ENCODE results near the gene CHGA.
A peak's percentile ranks its signal among the peaks of the same experiment; 100 is the strongest.

The CHGA gene, protein sequence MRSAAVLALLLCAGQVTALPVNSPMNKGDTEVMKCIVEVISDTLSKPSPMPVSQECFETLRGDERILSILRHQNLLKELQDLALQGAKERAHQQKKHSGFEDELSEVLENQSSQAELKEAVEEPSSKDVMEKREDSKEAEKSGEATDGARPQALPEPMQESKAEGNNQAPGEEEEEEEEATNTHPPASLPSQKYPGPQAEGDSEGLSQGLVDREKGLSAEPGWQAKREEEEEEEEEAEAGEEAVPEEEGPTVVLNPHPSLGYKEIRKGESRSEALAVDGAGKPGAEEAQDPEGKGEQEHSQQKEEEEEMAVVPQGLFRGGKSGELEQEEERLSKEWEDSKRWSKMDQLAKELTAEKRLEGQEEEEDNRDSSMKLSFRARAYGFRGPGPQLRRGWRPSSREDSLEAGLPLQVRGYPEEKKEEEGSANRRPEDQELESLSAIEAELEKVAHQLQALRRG

GRCh38 chr14:92922883-92923743 is at the start of gene CHGA:
TSS of gene CHGA (plus strand) at chr14:92923150. CDS start at chr14:92923360, 210 bp downstream.
- DNase-seq (ENCODE audit: low spot score): peak; percentile 40

DNA sequence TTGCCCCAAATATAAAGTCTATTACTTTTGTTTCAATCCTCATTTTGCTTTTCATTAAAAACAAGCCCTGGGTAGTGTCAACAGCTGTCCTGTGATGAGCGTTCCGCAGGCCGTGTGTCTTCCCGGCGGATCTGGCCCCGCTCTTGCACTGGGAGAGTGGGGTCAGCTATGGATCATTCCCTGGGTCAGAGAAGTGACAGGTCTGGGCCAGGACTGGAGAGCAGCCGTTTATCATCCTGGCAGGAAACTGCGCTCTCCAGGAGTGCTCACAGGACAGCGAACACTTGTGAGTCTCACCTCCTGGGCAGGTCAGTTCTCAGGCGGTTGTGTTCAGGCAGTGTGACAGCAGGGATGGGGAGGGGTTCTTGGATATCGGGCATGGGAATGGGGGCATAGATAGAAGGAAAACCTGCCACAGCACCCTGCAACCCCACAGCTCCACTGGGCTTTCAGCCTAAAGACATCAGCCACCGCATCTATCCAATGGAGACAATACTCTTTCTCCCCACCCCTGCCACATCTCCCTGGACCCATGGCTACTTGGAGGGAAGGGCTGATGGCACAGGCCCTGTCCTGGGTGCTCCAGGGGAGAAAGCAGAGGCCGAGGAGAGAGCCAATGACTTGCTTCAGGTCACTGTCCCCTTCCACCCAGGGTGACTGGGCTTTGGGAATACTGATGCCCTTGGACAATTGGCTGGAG is 47.8 kb upstream of the CHGA start:
- no peak for DNase-seq (ENCODE audit: low spot score)

GRCh38 chr14:92877757-92878431 is 45.1 kb upstream of the CHGA start:
- no peak for DNase-seq (ENCODE audit: low spot score)

DNA sequence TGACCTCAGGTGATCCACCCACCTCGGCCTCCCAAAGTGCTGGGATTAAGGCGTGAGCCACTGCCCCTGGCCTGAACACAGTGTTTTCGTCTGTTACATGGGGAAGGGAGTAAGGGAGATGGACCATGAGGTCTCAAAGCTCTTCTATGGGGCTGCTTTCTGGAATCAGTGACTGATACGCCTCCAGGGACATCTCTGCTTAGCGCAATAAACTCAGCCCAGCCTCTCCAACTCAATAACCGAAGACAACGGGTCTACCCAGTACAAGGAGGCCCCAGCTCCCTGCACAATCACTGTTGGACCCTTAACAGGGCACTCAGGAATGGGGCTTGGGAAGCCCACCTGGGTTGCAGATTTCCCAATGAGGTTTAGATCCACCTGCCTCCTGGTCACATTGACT is 42.6 kb upstream of the CHGA start:
- DNase-seq (ENCODE audit: low spot score): peak; percentile 71

DNA sequence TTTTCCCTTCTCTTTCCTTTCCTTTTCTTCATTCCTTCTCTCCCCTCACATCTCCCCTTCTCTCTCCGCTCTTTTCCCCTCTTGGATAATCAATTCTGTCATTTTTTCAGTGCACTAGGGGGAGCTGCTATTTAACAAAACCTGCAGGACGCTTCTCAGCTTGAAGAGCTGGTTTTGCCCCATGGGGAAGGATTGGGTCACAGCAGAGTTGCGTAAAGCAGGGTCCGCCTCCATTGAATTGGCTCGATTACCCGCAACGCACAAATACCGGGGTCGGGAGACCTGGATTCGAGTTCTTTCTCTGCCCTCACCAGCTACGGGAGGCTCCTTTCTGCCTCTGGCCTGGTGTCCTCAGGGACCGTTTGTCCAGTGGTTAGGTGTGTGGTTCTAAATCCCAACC is 42.1 kb upstream of the CHGA start:
- DNase-seq (ENCODE audit: low spot score): peak; percentile 29

GRCh38 chr14:92883066-92883465 is 39.9 kb upstream of the CHGA start:
- no peak for DNase-seq (ENCODE audit: low spot score)

DNA sequence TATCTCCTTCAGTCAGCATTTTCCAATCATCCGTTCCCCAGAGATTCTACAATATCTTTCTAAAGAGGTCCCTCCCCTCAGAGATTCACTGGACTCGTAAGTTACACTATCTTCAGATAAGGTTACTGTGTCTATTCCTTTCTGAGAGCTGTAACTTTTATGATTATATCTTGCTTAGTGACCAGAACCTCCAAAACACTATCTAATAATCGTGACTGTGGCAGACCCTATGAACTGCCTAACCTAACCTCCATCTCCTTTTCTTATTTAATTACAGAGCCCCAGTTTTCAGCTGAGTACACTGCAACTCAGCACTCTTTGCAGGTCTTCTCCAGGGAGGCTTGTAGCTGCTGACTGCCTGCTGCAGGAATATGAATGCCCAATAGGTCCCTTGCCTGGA is 38.5 kb upstream of the CHGA start:
- no peak for DNase-seq (ENCODE audit: low spot score)

DNA sequence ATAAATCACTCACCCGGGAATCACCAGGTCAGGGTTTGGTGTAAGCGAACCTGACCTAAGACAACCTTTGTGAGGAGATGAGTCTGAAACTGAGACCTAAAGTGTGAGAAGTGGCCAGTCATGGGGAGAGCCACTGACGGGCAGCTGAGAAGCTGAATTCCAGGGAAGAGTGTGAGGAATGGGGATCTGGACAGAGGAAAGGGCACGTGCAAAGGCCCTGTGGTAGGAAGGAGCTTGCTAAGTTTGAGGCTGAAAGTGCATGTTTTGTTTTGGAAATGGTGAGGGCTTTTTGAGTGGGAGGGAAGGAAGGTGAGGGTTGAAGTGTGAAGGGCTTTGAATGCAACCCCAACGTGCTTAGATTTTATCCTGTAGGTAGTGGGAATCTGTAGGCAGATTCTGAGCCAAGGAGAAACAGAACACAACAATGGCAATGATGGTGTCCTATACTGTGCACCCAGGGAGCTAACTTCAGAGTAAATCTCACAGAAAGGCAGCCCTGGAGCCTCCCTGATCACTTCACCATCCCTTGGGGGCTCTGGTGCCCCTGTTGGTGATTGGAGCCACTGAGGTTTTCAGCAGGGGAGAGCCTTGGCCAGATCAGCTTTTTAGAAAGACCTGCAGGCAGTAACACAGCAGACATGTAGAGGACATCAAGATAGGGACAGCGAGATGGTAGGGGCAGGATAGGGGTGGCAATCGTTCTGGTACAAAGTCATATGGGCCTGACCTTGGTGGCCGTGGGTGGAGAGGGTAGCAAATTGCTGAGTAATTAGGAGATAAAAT is 37.5 kb upstream of the CHGA start:
- no peak for DNase-seq (ENCODE audit: low spot score)

DNA sequence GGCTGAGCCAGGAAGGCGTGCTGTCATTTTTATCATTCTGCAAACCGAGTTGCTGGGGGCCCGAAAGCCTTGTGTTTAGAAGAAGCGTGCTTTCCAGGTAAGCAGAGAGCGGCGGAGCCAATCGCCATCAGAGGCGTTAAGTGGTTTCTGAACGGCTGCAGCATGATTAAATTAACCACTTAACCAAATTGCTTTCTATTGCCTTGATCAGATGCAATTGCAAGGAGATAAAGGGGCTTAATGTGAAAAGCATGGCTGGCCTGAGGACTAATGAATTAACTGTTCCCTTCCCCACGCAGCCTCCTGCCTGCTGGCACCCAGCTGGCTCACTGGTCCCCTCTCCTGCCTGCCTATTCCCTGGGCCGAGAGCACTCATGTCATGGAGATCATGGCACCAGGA is 36.6 kb upstream of the CHGA start:
- no peak for DNase-seq (ENCODE audit: low spot score)

GRCh38 chr14:92887157-92887556 is 35.8 kb upstream of the CHGA start:
- DNase-seq (ENCODE audit: low spot score): no peak

DNA sequence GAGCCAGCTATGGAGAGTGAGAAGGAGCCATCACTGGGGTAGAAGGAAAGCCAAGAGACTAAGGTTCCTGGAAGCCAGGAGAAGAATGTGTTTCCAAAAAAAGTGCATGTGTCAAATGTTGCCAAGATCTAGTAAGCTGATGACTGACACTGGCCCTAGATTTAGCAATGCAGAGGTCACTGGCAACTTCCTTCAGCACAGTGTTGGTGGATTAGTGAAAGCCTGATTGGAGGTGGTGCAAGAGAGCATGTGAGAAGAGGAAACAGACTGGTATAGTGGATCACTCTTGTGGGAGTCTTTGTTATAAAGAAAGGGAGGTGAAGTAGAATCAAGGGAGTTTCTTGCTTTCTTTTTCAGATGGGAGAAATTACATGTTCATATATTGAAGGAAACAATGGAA is 34.1 kb upstream of the CHGA start:
- DNase-seq (ENCODE audit: low spot score): no peak

DNA sequence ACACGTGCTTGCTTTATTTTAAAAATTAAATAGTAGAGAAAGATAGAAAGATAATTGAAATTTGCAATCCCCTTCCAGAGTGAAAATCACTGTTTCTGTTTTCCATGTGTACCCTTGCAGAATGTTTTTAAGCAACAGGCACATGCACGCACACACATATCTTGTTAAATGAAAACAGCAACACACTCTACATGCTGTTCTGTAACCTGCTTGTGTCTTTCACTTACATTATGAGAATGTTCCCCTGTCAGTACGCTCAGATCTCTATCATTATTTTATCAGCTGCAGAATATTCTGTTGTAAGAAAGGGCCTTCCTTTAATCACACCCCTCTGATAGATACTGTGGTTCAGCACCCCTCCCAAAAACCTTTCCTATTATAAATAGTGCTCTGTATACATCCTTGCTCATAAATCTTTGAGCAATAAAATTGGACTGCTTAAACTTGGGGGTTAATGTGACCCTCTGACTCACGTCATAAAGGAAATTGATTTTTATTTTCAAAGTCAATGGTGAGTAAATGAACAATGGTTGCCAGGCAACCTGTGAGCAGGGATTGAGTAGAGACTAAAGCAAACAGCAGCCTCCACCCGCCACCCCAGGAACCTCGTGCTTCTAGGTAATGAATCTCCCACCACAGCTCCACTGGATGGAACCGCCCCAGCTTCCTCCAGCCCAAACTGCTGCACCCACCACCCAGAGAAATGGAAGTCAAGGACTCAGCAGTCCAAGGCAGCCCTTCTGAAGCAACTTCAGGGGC is 31.9 kb upstream of the CHGA start:
- DNase-seq (ENCODE audit: low spot score): no peak

GRCh38 chr14:92892589-92892988 is 30.4 kb upstream of the CHGA start:
- DNase-seq (ENCODE audit: low spot score): no peak

DNA sequence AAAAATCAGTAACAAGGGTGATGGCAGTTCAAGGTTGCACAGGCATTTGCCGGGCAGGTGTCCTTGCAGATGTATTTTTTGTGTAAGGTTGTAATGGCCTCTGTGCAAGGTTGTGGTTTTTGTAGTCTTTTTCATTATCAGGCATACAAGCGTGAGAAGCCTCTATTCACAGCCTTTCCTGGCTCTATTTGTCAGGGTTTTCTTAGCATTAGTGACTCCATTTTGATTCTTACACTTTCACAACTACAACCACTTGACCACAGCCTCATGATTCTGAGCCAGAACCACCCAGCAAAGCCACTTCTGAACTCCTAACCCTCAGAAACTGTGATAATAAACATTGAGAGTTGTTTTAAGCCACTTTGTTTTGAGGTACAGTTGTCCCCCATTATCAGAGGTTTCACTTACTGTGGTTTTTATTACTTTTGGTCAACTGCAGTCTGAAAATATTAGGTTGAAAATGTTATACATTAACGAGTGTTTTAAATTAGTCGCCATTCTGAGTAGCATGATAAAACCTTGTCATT is 27.5 kb upstream of the CHGA start:
- no peak for DNase-seq (ENCODE audit: low spot score)

- no peak for DNase-seq (ENCODE audit: low spot score)
Observed at GRCh38 chr14:92897922-92898565, 24.9 kb upstream of the CHGA start.

DNA sequence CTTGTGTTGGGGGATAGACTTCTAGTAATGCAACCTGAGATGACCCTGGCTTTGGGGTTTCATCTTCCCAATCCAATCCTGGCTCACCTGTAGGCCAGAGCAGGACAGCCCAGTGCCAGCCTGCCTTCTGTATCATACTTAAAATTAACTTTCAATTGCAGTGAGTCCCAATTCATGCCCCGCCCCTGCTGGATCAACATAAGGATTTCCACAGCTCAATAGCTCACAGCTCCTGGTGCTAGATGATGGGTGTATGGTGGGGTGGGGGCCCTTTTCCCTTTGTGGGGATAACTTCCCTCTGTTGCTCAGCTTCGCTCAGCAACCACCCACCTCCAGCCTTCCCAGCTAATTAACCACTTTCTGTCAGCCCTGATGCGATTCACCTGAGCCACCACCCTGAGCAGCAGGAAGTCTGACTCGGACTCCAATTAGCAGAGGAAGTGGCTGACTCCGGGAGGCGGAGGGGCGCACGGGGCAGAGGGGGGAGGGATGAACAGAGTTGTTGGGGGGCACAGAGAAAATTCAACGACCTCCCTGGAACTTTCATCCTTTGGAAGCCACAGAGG is 24.3 kb upstream of the CHGA start:
- no peak for DNase-seq (ENCODE audit: low spot score)

GRCh38 chr14:92900660-92901059 is 22.3 kb upstream of the CHGA start:
- no peak for DNase-seq (ENCODE audit: low spot score)

DNA sequence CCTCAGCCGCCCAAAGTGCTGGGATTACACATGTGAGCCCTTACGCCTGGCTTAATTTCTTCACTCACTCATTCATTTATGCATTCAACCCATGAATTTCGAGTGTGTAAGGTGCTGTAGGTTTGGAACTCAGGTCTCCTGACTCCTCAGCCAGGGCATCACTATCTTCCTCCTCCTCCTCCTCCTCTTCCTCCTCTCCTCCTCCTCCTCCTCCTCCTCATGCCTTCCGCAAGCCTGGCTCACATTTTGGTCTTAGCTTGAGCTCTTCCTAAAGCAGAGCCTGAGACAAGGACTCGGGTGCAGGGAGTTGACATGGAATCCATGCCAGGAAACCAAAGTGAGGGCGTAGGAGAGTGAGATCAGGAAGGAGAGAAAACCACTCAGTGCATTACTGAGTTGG is 20.8 kb upstream of the CHGA start:
- no peak for DNase-seq (ENCODE audit: low spot score)

GRCh38 chr14:92902726-92903125 is 20.2 kb upstream of the CHGA start:
- no peak for DNase-seq (ENCODE audit: low spot score)

All from COLO829 (cell line).